Stimulated activated naive CD8-positive, alpha-beta T cell treated with anti-CD3 and anti-CD28 coated beads, Interleukin-15, Interleukin-2, amounts not matched to agents 100 ng/mL and 50 ng/mL, for 24 hours (primary cell): Measurements from ENCODE around the gene PLK5.
"Not testable (repeated sequence)": the region's sequence is repeated elsewhere in the genome, so short reads cannot be mapped to it uniquely, and the experiment has no call there.

Experiments used
- H3K27ac Mint-ChIP-seq: one replicate; pipeline ENCODE4 v1.8.0; 2021; ENCODE audit warnings: mild to moderate bottlenecking, mixed read lengths
- H3K27me3 Mint-ChIP-seq: one replicate; pipeline ENCODE4 v1.8.0; 2021; ENCODE audit warnings: mixed read lengths
- H3K36me3 Mint-ChIP-seq: one replicate; pipeline ENCODE4 v1.8.0; 2021; ENCODE audit warnings: low read depth, mixed read lengths
- H3K4me1 Mint-ChIP-seq: one replicate; pipeline ENCODE4 v1.8.0; 2021; ENCODE audit warnings: low read depth, mixed read lengths
- H3K4me3 Mint-ChIP-seq: one replicate; pipeline ENCODE4 v1.8.0; 2021; ENCODE audit warnings: mild to moderate bottlenecking, mixed read lengths
- H3K9me3 Mint-ChIP-seq: one replicate; pipeline ENCODE4 v1.8.0; 2021; ENCODE audit warnings: mixed read lengths

Gene PLK5

DNA sequence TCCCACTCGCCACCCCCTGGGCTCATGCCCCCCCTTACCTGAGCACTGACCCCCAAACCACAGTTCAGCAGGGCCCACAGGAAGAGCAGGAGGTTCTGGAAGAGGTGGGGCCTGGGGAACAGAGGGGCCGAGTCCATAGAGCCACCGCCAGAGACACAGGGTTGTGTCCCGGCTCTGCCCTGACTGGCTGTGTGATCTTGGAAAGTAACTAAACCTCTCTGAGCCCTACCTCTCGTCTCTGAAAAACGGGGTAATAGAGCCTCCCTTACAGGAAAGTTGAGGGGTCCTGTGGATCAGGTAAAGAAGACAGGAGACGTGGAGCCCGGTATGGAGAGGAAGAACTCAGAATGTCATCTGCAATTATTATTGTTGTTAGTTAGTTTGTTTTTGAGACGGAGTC is 13.1 kb upstream of the PLK5 start:
- Mint-ChIP-seq H3K9me3 (no peaks in the 10 kb centered on the region), H3K4me3 (no peak overlapping the region), H3K4me1 (peaks cover 17% of the 10 kb centered on the region), H3K27ac (no peak overlapping the region), H3K27me3 (peaks cover 5% of the 10 kb centered on the region), H3K36me3 (no peaks in the 10 kb centered on the region)

DNA sequence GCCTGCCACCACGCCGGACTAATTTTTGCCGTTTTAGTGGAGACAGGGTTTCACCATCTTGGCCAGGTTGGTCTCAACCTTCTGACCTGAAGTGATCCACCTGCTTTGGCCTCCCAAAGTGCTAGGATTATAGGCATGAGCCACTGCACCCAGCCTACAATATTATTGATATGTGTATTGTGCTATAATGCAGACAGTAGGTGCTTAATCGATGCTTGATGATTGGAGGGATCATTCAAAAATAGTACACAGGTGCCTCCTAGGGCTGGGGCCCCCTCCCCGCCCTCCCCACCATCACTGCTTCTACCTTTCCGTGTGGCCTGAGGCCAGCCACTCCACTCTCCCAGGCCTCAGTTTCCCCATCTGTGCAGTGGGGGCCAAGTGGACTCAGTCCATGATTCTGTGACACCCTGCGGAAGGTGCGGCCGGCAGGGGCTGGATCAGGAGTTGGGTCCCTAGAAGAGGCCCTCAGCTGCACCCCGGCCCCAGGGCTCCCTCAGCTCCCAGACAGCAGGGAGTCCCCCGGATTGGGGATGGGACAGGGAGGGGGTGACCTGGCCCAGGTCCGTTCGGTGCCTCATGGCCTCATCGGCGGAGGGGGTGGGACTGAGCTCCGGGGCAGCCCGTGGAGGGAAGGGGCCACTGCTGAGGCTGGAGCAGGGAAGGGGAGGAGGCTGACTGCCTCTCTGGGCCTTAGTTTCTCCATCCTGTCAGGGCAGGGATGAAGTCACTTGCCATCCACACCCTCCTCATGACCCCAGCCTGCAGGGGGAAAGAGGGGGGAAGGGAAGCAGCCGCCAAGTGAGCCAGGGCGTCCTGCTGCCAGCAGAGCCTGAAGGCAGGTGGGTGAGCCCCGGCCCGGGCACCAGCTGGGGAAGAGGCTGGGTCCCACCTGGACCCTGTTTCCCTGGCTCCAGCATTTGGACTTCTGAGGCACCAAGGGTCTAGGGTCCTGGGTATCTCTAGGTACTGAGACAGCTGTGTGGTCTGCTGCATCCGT is 12.3 kb upstream of the PLK5 start:
- Mint-ChIP-seq H3K4me3 (peak overlapping the region; percentile 74), H3K27ac (no peak overlapping the region), H3K36me3 (no peaks in the 10 kb centered on the region)

DNA sequence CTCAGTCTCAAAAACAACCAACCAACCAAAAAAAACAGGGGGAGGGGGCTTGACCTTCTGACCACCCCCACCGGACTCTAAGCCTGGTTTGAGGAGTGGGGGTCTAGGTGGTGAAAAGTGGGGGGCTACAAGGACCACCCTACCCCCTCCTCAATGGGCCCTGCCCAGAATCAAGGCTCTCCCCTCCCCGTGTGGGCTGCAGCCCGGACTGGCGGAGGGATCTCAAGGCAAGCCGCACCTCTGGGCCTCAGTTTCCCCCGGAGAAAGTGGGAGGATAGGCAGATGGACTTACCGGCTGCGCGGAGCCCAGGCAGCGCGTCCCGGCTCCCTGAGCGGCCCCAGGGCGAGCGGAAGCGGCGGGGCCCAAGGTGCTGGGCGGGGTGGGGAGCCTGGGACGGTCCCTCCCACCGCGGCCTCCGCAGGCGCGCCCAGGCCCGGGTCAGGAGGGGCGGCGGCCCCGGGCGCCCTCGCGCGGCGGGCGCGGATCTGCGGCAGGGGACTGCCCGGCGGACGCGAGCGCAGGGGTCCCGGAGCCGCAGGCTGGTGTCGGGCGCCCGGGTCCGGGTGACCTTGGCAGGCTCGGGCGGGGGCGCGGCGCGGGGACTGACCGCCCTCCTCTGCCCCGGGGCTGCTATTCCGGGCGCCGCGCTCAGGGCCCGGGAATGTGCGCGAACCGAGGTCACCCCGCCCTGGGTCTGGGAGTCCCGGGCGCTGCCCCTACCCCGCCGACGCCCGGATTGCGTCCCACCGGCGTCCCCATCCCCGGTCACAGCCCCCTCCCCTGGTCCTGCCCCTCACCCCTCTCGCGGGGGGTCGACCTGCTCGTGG is 11.0 kb upstream of the PLK5 start, which contains the start of gene ADAMTSL5:
ADAMTSL5 (minus strand) TSS at position 349 of the 828 bp plus-strand sequence. CDS start 2,076 bp downstream, outside the sequence.
- peaks cover 12% of the 10 kb centered on the region for H3K4me1 Mint-ChIP-seq
- H3K9me3 Mint-ChIP-seq = no peaks in the 10 kb centered on the region
- peaks cover 9% of the 10 kb centered on the region for H3K27me3 Mint-ChIP-seq
- no peak within 1 kb of the TSS for H3K27ac Mint-ChIP-seq
- peak within 1 kb of the TSS; percentile 74 for H3K4me3 Mint-ChIP-seq
- no peaks in the 10 kb centered on the region for H3K36me3 Mint-ChIP-seq

More for the DNA sequence above, 12.3 kb upstream of the PLK5 start:
- Mint-ChIP-seq H3K27me3 (peaks cover 9% of the 10 kb centered on the region), H3K4me1 (peaks cover 17% of the 10 kb centered on the region), H3K9me3 (no peaks in the 10 kb centered on the region)

DNA sequence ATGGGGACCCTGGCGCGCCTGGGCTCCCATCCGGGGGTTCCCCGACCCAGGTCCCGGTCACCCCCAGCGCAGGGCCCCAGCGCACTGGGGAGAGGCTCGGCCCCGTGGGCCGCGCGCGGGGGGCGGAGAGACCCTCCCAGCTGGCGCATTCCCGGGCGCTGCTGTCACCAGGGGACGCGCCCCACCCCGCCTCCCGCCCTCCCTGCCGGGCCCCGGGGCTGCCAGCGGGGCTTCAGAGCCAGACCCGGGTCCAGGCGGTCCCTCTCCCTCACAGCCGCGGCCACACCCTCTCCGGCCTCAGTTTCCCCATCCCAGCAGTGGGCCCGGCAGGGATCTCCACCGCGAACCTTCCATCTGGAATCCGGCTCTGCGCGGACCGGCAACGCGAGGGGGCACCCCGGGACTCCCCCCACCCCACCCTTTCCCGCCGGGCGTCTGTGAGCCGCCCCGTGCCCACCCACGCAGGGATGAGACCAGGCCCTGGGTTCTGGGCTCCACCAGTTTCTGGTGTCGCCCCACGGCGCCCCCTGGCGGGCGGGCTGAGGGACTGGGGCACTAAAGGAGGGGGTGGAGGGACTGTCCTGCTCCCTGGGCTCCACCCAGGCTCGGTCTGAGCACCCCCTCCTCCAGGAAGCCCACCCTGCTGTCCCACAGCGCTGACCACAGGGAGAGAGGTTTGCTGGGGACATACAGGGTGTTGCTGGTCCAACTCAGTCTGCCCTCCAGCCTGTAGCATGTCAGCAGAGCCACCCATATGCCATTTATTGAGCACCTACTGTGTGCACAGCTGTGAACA is 10.2 kb upstream of the PLK5 start:
- H3K4me3 Mint-ChIP-seq = no peak overlapping the region
- H3K36me3 Mint-ChIP-seq = no peaks in the 10 kb centered on the region
- H3K27me3 Mint-ChIP-seq = peaks cover 9% of the 10 kb centered on the region
- no peak overlapping the region for H3K27ac Mint-ChIP-seq
- H3K9me3 Mint-ChIP-seq = no peaks in the 10 kb centered on the region
- peaks cover 9% of the 10 kb centered on the region for H3K4me1 Mint-ChIP-seq

DNA sequence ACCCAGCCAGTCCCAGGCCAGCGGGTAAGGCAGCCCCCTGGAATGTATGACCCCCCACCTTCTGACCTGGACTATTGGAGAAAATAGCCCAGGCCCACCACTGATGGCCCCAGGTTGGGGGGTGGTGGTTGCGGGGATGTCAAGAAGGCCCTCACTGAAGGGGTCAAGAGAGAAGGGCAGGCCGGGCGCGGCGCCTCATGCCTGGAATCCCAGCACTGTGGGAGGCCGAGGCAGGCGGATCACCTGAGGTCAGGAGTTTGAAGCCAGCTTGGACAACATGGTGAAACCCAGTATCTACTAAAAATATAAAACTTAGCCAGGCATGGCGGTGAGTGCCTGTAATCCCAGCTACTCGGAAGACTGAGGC is 9.6 kb upstream of the PLK5 start:
- Mint-ChIP-seq H3K36me3 (no peaks in the 10 kb centered on the region), H3K4me1 (peaks cover 7% of the 10 kb centered on the region), H3K27me3 (peaks cover 9% of the 10 kb centered on the region), H3K4me3 (no peak overlapping the region), H3K27ac (no peak overlapping the region), H3K9me3 (no peaks in the 10 kb centered on the region)

DNA sequence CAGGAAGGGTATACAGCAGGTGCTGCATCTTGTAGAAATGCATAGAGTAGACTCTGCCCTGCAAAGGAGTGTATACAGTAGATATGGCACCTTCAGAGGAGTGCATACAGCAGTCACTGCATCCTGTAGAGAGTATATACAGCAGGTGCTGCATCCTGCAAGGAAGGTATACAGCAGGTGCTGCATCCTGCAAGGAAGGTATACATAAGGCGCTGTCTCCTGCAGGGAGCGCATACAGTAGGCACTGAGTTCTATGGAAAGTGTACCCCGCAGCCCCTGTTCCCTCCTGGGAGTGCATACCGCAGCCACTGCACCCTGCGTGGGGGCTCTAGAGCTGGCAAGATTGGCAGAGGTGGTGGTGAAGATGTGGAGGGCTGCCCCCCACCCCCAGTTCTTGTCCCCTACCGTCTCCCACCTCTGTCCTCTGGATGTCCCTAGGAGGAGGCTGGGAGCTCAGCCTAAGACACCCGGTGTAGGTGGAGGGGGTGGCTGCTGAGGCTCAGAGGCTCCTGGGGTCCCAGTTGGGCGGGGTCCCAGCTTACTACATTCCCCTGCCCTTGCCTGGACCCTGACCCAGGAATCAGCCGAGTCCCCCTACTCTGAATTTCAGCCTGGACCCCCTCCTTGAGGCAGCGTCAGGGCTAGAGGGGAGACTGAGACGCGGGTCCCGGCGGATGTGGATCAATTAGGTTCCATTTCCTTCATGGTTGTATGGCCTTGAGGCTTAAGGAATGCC is 8.7 kb upstream of the PLK5 start:
- H3K27ac Mint-ChIP-seq = no peak overlapping the region
- peaks cover 7% of the 10 kb centered on the region for H3K4me1 Mint-ChIP-seq
- H3K4me3 Mint-ChIP-seq = no peak overlapping the region
- no peaks in the 10 kb centered on the region for H3K9me3 Mint-ChIP-seq
- no peaks in the 10 kb centered on the region for H3K36me3 Mint-ChIP-seq
- H3K27me3 Mint-ChIP-seq = peaks cover 3% of the 10 kb centered on the region

DNA sequence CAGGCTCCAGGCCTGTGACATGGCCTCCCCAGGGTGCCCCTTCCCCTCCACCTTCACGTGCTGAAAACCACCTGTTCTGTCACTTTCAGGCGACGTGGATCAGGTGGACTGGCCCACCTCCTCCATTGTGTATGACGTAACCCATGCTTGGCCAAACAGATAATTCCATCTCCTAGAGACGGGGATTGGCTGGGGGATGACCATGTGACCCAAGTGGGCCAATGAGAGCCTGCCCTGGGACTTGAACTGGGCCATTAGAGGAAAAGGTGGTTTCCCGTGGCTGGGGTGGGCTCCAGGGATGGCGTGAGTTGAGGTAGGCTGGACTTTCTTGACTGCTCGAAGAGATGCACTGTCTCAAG is 7.5 kb upstream of the PLK5 start:
- Mint-ChIP-seq H3K27ac (peak overlapping the region; percentile 52), H3K9me3 (no peaks in the 10 kb centered on the region), H3K4me3 (no peak overlapping the region), H3K4me1 (peaks cover 7% of the 10 kb centered on the region), H3K36me3 (no peaks in the 10 kb centered on the region), H3K27me3 (peaks cover 3% of the 10 kb centered on the region)

DNA sequence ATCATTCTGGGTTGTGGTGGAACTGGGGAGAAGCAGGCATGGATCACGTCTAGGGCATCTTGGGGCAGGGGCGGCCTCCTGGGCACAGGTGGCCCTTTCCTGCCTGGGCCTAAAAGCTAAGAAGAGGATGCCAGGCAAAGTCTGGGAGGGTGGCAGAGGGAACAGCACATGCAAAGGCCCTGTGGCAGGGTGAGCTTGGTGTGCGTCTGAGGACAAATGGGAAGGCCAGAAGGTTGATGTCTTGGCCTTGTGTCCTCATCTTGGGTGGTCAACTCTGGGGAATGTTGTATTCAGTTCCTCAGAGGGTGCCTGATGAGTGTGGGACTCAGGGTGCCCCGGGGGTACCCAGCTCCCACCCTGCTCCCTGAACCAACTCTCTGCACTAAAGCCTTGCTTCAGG is 5.4 kb upstream of the PLK5 start:
- no peaks in the 10 kb centered on the region for H3K9me3 Mint-ChIP-seq
- no peaks in the 10 kb centered on the region for H3K36me3 Mint-ChIP-seq
- no peaks in the 10 kb centered on the region for H3K4me1 Mint-ChIP-seq
- no peak overlapping the region for H3K27ac Mint-ChIP-seq
- no peak overlapping the region for H3K4me3 Mint-ChIP-seq
- peaks cover 13% of the 10 kb centered on the region for H3K27me3 Mint-ChIP-seq

DNA sequence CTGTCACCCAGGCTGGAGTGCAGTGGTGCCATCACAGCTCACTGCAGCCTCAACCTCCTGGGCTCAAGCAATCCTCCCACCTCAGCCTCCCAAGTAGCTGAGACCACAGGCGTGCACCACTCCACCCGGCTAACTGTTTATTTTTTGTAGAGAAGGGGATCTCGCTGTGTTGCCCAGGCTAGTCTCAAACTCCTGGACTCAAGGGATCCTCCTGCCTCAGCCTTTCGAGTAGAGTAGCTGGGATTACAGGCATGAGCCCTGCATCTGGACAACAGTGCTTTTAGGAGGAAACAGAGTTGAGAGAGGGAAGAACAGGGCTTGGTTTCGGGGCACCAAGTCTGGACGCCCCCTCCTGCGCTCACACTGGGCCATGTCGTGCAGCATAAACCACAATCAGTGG is 4.1 kb upstream of the PLK5 start:
- peaks cover 20% of the 10 kb centered on the region for H3K27me3 Mint-ChIP-seq

DNA sequence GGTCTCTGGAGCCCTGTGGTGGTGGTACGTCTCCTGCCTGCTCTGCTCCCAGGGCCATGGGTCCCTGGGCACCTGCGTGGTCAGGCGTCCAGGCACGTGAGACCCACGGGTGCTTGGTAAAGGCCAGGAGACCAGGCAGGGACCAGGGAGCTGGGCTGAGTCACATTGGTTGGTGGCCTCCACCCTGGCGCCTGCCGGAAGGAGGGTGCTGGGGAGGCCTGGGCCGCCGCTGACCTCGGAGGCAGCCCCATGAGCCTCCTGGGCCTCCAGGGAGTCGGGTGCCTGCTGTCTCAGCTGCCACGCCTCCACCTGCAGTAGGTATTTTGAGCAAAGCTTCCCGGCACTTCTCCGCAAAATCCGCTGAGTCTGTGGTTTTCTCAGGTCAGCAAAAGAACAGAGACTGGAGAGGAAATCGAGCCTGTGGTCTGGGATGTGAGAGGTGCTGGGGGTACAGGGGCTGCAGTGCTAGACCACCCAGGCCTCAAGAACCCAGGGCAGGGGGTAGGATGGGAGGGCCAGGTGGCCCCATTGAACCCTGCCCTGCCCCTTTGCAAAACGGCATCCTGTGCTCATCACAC is 3.6 kb upstream of the PLK5 start:
- no peak overlapping the region for H3K4me3 Mint-ChIP-seq
- H3K36me3 Mint-ChIP-seq = no peaks in the 10 kb centered on the region
- peaks cover 6% of the 10 kb centered on the region for H3K4me1 Mint-ChIP-seq
- no peak overlapping the region for H3K27ac Mint-ChIP-seq
- H3K27me3 Mint-ChIP-seq = peaks cover 24% of the 10 kb centered on the region
- H3K9me3 Mint-ChIP-seq = no peaks in the 10 kb centered on the region

More for the DNA sequence above, 4.1 kb upstream of the PLK5 start:
- not testable (repeated sequence) for H3K36me3 Mint-ChIP-seq, H3K9me3 Mint-ChIP-seq, H3K4me1 Mint-ChIP-seq, H3K4me3 Mint-ChIP-seq, H3K27ac Mint-ChIP-seq

DNA sequence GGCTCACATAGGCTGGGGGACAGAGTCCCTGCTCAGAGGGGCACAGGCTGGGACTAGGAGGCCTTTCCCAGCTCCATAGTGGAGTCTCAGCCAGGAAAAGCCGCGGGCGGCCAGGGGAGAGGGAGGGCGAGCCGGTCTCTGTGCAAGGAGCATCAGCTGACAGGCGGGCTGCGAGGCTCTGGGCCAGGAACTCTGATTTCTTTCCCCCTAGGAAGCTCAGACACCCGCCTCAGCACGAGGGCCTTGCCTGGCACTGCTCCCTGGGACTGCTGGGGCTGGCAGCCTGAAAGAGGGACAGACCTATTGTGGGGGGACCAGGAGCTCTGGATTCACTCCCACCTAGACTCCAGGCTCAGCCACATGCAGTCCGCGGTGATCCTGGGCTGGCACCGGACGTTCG is 2.2 kb upstream of the PLK5 start:
- H3K27ac Mint-ChIP-seq = no peak overlapping the region
- no peak overlapping the region for H3K4me3 Mint-ChIP-seq
- no peaks in the 10 kb centered on the region for H3K9me3 Mint-ChIP-seq
- peaks cover 29% of the 10 kb centered on the region for H3K27me3 Mint-ChIP-seq
- no peaks in the 10 kb centered on the region for H3K36me3 Mint-ChIP-seq
- H3K4me1 Mint-ChIP-seq = peaks cover 6% of the 10 kb centered on the region

DNA sequence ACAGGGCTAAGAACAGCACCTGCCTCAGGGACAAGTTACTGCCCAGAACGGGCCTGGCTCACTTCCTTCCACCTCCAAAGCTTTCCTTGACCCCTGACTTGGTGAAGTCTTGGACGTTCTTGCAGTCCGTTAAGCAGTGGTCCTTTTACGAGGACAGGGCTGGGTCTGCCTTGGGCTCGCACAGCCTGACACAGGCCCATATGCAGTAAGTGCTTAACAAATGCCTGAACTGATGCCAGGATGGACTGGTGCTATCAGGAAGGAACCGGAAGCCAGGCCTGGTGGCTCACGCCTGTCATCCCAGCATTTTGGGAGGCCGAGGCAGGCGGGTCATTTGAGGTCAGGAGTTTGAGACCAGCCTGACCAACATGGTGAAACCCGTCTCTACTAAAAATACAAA is 1.8 kb upstream of the PLK5 start:
- Mint-ChIP-seq H3K27me3 (peaks cover 30% of the 10 kb centered on the region), H3K4me3 (no peak overlapping the region), H3K9me3 (no peaks in the 10 kb centered on the region), H3K27ac (no peak overlapping the region), H3K36me3 (no peaks in the 10 kb centered on the region), H3K4me1 (peaks cover 6% of the 10 kb centered on the region)

DNA sequence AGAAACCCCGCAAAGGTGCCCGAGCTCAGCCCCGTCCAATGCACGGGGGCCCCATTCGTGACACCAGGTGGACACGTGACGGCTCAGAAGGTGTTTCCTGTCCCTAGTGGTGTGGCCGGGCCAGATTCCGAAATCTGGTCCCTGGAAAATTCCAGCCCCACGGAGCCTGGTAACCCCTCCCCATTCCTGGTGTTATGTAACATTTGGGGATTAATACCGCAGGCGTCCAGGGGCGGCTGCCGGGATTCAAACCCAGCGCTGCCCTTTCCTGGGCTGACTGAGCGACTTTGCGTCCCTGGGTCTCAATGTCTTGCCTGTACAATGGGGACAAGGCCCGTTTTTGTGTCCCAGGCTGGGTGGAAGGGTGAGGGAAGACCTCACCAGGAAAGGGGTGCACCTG is 1.0 kb upstream of the PLK5 start:
- H3K27ac Mint-ChIP-seq = no peak overlapping the region
- peaks cover 6% of the 10 kb centered on the region for H3K4me1 Mint-ChIP-seq
- peaks cover 36% of the 10 kb centered on the region for H3K27me3 Mint-ChIP-seq
- no peak overlapping the region for H3K4me3 Mint-ChIP-seq
- no peaks in the 10 kb centered on the region for H3K36me3 Mint-ChIP-seq
- H3K9me3 Mint-ChIP-seq = no peaks in the 10 kb centered on the region
